ENCODE measurements around the gene KRT5.

- TF ChIP-seq, protein P1, sequence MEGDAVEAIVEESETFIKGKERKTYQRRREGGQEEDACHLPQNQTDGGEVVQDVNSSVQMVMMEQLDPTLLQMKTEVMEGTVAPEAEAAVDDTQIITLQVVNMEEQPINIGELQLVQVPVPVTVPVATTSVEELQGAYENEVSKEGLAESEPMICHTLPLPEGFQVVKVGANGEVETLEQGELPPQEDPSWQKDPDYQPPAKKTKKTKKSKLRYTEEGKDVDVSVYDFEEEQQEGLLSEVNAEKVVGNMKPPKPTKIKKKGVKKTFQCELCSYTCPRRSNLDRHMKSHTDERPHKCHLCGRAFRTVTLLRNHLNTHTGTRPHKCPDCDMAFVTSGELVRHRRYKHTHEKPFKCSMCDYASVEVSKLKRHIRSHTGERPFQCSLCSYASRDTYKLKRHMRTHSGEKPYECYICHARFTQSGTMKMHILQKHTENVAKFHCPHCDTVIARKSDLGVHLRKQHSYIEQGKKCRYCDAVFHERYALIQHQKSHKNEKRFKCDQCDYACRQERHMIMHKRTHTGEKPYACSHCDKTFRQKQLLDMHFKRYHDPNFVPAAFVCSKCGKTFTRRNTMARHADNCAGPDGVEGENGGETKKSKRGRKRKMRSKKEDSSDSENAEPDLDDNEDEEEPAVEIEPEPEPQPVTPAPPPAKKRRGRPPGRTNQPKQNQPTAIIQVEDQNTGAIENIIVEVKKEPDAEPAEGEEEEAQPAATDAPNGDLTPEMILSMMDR (IDR thresholded peaks at IDR 0.05; ENCODE audit: low read depth, low read length, missing input control): no peak
- TF ChIP-seq, protein P2, sequence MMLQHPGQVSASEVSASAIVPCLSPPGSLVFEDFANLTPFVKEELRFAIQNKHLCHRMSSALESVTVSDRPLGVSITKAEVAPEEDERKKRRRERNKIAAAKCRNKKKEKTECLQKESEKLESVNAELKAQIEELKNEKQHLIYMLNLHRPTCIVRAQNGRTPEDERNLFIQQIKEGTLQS (IDR thresholded peaks at IDR 0.05): no peak
Observed at GRCh38 chr12:52494100-52494499, 26.1 kb downstream of the KRT5 start.

Data from liver (tissue), 3 donors.